ENCODE measurements around the gene ANKRD36C.
"Not testable (repeated sequence)": the region's sequence is repeated elsewhere in the genome, so short reads cannot be mapped to it uniquely, and the experiment has no call there.

ANKRD36C gene

DNA sequence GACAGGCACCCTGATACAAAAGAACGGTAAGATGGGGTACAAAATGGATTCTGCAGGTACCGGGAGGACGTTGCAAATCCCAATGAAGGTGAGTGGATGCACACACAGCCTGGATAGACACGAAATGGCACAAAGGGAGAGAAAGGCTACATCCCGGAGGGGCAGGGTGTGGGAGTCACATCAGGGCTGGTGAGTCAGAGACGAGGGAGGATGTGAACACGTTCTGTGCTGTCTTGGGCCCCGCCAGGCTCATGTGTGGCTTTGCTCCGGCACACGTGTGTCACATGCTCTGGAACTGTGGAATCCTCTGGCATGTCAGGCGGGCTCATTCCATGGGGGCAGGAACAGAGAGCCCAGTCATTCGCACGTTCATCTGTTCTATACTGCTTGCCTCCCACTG is 203.0 kb downstream of the ANKRD36C start:
- H3K4me3 ChIP-seq (ENCODE audit: low read depth, low read length); DNase-seq (ENCODE audit: low read depth): not testable (repeated sequence)

Measured in GM12864 (cell line).